AML-193 (cell line): ENCODE measurements around the gene EXO1.
"Not testable (repeated sequence)": the region's sequence is repeated elsewhere in the genome, so short reads cannot be mapped to it uniquely, and the experiment has no call there.

Experiments
- DNase-seq, 2 experiments: peaks; one replicate each; lab custom pipeline; 2025; lab: John Stamatoyannopoulos, UW

EXO1 gene

GRCh38 chr1:241836941-241837340 is 11.1 kb upstream of the EXO1 start:
- DNase-seq, result no peak

DNA sequence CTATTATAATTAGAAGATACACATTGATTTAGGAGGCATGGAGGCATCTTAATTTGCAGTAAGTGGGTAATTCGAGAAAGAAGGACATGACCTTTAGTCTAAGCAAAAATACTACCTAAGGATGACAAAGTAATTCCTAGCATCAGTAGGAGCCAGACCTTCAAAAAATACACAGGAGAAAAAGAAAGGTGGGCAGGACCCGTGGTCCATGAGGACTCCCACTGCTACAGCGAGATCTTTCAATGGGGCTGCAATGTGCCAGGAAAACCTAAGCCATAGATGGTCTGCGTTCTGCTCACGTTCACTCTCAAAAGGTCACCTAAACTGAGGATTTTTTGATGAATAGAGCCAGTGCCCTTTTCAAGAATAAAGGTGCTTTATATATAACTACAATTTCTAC is 10.6 kb upstream of the EXO1 start:
- no peak for DNase-seq

DNA sequence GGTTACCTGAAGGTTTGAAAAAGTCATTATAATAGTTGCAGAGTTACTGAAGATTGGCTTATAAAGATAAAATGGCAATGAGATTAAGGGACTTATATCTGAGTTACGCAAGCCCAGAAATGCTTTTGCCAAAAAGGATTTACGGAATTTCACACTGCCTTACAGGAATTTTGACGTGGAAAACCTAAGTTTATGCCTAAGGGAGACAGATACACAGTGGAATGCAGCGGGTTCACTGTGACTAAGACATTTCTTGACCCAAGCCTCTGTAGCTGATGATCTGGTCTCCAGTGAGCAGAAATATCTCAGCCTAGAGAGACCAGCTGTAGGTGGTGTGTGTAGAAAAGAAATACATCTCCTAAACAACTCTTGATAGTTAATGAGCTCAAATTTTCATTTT is 10.1 kb upstream of the EXO1 start:
- DNase-seq, result no peak

GRCh38 chr1:241838897-241839296 is 9.1 kb upstream of the EXO1 start:
- no peak for DNase-seq

DNA sequence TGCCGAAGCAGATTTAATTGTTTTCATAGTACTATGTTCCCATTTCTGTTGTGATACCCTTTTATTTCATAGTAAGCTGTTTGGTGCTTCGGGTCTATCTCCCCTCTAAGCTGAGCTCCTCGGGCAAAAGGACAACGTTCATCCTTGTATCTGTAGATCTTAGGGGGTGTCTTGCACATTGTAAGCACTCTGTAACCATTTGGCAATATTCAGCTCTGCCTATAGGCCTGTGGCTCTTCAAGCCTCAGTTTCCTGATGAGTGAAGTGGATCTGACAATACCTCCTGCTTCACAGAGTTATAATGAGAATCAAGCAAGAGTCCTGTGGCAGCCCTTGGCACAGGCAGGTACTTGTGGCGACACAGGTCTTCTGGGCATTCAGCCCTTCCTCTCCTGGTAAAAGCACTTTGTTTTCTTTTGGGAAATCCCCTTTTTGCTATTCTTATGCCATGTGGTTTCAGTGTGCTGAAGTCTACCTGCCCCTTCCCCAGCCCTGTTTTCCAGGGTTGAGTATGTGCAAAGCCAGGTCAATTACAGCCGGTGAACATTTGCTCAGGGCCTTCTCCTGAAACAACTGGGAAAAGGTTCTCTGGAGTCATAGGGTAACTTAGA is 8.5 kb upstream of the EXO1 start:
- no peak for DNase-seq

DNA sequence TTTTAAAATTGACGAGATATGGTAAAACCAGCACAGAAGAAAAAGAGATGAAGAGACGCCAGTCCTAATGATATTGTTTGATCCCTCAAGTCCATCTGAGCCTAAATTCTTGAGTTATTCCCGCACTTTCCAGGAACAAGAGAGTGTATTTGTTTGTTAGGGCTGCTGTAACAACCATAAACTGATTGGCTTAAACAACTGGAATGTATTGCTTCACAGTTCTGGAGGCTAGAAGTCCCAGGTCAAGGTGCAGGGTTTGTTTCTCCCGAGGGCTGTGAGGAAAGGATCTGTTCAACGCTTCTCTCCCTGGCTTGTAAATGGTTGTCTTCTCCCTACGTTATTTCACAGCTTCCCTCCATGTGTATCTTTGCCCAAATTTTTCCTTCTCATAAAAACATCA is 7.8 kb upstream of the EXO1 start:
- no peak for DNase-seq

DNA sequence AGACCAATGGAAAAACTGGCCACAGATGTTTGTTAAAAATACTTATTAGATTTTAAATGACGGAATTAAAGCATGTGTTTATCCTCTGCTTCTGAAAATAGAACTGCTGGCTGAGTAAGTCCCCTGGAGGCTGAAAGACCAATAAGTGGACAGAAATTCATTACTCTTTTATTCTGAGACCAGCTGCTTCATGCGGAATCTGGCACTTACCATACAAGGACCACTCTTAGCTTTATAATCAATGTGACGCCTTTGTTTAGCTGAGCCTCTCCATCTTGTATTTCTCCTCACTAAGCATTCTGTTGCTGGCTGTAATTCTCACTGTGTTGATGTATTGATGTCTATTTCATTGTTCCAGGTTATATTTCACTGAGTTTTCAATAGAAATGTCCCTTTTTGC is 6.3 kb upstream of the EXO1 start:
- DNase-seq, result no peak

DNA sequence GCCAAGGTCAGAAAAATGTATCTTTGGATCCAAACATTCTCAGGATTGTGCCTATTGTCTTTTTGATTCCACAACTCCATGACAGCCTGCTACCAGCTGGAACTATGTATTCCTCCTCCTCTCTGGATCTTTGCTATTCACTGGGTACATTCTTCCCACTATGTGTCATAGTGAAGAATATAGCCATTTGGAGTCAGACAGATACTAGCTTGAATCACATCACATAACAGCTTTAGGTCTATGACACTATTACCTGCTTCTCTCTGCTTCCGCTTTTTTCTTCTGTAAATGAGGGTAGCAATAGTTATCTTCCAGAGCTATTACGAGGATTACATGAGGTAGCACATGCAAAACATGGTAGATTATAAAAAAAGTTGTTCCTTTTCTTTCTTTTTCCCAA is 5.4 kb upstream of the EXO1 start:
- no peak for DNase-seq

DNA sequence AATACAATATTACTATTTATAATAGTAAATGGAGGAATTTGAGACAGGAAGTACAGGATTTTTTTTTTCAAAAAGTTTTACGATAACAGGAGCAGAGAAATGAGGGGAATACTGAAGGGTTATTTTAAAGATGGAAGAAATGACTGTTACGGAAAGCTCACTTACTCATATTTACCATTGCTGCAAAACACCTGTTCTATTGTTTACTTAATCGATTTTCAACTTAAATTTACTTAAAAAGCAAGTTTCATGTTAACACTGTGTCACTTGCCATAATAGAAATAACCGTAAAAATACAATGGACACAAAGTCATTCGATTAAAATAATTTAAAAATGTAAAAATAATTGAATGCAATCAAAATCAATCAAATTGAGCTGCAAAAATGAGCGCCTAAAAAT is 3.4 kb upstream of the EXO1 start:
- no peak for DNase-seq

GRCh38 chr1:241846375-241846774 is 1.6 kb upstream of the EXO1 start:
- DNase-seq, result no peak

DNA sequence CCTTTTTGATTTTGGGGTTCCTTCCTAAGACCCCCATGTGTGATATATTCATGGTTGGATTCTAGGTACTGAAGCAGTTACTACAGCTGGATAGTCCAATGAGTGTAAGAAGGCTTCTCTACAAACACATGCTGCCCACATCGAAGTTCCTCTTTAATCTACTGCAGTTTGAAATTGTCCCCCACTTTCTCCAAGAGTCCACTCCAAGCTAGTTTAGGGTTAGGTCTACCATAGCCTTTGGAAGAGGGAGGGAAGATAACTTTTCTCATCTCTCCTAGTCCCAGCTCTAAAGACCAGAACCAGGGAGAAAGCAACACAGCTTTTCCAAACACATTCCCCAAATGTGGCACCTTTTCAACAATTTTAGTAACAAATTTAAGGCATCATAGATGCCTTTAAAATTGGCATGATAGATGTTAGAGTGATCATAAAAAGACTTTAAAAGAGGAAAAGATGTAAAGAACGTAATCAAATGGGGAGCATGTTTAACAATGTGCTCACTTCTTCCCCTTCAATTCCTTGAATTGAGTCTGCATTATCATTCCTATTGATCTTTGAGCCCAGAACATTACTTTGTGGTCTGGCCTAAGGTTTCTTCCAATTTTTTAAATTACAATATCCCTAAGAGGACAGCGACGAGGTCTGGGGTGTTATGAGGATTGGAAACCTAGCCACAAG is 1.0 kb upstream of the EXO1 start:
- no peak for DNase-seq

- DNase-seq, result no peak
Measured at GRCh38 chr1:241847540-241847795, 536 bp upstream of the EXO1 start.

GRCh38 chr1:241848686-241849344 is 811 bp downstream of the EXO1 start:
- no peak for DNase-seq

DNA sequence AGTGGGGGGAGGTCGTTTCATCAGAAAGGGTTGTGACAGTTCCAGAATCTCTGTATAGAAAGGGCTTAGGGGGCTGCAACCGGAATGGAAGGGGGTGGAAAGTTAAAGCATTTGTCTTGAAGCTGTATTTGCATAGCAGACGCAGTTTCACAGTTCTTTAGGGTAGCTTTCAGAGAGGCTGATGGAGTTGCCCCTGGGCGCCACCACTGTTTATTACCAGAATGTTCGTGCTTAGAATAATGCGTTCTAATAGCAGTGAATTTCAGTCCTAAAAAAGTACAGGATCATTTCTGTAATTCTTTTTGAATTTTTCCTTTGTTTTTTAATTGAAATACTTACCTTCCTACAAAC is 1.3 kb downstream of the EXO1 start:
- DNase-seq, result no peak

DNA sequence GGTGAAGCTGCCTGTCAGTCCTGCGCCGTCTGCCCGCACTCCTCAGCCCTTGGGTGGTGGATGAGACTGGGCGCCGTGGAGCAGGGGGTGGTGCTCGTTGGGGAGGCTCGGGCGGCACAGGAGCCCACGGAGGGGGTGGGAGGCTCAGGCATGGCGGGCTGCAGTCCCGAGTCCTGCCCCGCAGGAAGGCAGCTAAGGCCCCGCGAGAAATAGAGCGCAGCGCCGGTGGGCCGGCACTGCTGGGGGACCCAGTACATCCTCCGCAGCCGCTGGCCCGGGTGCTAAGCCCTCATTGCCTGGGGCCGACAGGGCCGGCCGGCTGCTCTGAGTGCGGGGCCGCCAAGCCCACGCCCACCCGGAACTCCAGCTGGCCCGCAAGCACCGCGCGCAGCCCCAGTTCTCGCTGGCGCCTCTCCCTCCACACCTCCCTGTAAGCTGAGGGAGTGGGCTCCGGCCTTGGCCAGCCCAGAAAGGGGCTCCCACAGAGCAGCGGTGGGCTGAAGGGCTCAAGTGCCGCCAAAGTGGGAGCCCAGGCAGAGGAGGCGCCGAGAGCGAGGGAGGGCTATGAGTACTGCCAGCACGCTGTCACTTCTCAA is 7.6 kb downstream of the EXO1 start:
- not testable (repeated sequence) for DNase-seq

- no peak for DNase-seq
Measured at GRCh38 chr1:241857131-241857530, 9.1 kb downstream of the EXO1 start.

DNA sequence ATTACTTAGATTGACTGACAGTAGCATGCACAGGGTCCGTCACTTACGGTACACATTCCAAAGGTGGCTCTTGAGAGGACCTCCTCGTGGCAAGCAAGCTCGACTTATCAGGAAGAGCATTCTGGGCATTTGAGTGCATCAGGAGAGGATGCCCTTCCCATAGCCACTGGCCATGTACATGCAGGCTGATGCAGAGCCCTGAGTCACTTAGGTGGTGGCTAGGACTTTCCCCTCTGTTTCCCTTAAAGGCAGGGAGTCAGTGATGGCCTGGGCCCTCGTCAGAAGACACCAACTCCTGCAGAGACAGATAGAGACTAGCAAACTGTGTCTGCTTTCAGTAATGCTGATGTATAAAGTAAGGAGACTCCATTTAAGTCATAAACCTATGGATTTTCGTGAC is 12.9 kb downstream of the EXO1 start:
- no peak for DNase-seq

GRCh38 chr1:241869022-241869421 is 21.0 kb downstream of the EXO1 start:
- no peak for DNase-seq

DNA sequence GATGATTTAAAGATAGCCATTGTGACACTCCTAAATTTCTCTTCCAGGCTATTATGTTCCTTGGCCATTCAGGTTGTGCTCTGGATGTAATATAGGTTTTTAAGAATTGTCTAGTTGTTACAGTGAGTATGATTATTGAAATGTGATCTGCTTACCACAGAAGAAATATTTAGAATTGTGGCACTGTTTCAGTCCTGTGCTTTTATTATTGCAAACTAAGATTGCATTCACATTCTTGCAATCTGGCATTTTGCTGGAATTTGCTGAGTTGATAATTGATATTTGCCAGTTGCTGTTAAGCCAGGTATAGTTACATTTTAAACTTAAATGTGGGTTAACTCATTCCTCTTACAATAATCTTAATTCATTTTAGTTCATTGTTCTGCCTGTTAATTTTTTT is 22.3 kb downstream of the EXO1 start:
- DNase-seq, result no peak

DNA sequence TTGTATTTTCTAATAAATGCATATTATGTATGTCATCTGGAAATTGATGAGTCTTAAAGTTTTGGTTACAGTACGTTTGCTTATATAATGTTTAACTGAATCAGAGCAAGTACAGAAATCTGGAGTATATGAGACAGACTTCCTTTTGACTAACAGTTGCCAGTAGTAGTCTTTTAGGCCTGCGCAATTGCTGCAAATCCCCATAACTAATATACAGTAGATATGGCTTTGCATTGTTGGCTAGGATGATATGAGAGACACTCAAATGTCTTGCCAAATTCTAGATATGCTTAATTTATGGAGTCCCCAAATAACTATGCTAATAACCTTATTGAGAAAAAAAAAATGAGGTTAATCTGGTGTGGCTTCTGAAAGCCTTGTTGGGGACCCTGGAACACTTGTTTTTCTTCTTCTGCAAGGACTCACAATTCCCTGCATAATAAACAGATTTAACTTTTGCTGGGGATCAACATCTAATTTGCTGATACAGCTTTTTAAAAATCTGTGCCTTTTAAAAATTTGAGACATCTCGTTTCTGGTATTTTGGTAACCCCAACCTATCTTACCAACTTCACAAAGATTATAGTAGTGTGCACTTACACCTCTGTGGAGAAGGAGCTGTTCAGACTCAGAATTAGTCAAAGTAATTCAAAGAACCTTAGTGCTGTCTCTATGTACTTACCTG is 22.9 kb downstream of the EXO1 start:
- DNase-seq, result no peak

GRCh38 chr1:241881440-241881839 is 33.4 kb downstream of the EXO1 start:
- no peak for DNase-seq

DNA sequence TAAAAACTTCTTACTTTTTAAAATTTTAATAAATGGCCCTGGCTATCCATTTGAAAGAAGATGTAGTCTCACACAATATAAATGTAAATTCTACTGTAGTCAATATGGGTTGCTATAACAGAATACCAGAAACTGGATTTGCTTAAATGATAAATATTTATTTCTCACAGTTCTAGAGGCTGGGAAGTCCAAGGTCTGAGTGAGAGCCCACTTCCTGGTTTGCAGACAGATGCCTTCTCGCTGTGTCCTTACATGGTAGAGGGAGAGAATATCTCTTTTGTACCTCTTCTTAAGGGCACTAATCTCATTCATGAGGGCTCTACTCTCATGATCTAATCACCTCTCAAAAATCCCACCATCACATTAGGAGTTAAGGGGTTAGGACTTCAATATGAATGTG is 35.2 kb downstream of the EXO1 start:
- no peak for DNase-seq

DNA sequence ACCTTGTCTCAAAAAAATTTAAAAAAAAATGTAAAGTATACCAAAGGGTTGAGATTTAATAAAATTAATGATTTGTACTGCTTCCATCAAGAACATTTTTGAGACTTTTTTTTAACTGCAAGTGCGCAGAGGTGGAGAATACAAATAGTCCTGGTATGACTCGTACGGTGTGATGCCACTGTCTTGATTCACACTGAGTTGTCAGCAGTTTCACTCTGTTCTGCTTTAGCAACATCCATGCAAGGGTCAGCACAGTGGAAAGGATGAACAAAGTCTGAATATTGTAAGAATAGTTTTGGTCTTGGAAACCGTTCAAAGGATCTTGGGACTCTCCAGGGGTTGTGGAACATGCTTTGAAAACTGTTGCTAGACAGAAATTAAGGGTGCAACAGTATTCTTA is 40.2 kb downstream of the EXO1 start:
- DNase-seq, result no peak
